Common myeloid progenitor, CD34-positive (primary cell): ENCODE data around the gene SLC6A6.
"Not testable (repeated sequence)": the region's sequence is repeated elsewhere in the genome, so short reads cannot be mapped to it uniquely, and the experiment has no call there.

ENCODE experiments used
- CTCF ChIA-PET: fragments of 350-600 bp; sonication (Branson Sonifier 250); formaldehyde crosslinking; loops from one replicate; lab custom pipeline; 2021; ENCODE audit warnings: antibody characterized with exemption; lab: Charles Lee
- POLR2A ChIA-PET: fragments of 350-600 bp; sonication (Branson Sonifier 250); formaldehyde crosslinking; loops from one replicate; lab custom pipeline; 2021; ENCODE audit warnings: antibody characterized with exemption; lab: Charles Lee
- DNase-seq, 3 donors: peaks; one replicate each; pipeline versions ENCODE4 v3.0.0 to v3.0.0-alpha.2; 2013
- H3K27ac ChIP-seq, 2 experiments: 1 replicate in 1 of 2; 2 replicates in 1 of 2; pipeline ENCODE4 v1.7.0; 2013; ENCODE audit warnings: inconsistent platforms in 2 of 2, low read length in 2 of 2, mild to moderate bottlenecking in 2 of 2, low read depth in 1 of 2, moderate library complexity in 1 of 2; ENCODE audit not compliant: severe bottlenecking in 2 of 2, insufficient read depth in 1 of 2, poor library complexity in 1 of 2
- H3K27me3 ChIP-seq, 5 experiments: replicated peaks in 2 of 5; 1 replicate in 3 of 5; 2 replicates in 2 of 5; pipeline versions ENCODE4 v1.6.1 to v1.7.0; 2013; ENCODE audit warnings: low read length in 4 of 5, mild to moderate bottlenecking in 2 of 5, moderate library complexity in 2 of 5, inconsistent platforms in 1 of 5; ENCODE audit not compliant: insufficient read depth in 5 of 5, control insufficient read depth in 4 of 5
- H3K36me3 ChIP-seq, 4 experiments: 1 replicate in 2 of 4; 2 replicates in 2 of 4; pipeline versions ENCODE4 v1.6.1 to v1.7.0; 2013; ENCODE audit warnings: low read length in 3 of 4, control low read depth in 1 of 4, mild to moderate bottlenecking in 1 of 4; ENCODE audit not compliant: control insufficient read depth in 4 of 4, insufficient read depth in 4 of 4
- H3K4me1 ChIP-seq, 4 experiments: 1 replicate in 3 of 4; 2 replicates in 1 of 4; pipeline versions ENCODE4 v1.6.1 to v1.7.1; 2013; ENCODE audit warnings: low read length in 3 of 4, mild to moderate bottlenecking in 3 of 4, control low read depth in 1 of 4, inconsistent platforms in 1 of 4, moderate library complexity in 1 of 4; ENCODE audit not compliant: control insufficient read depth in 4 of 4, insufficient read depth in 4 of 4; ENCODE audit errors: control extremely low read depth in 1 of 4
- H3K4me3 ChIP-seq, 7 experiments: 1 replicate in 4 of 7; 2 replicates in 3 of 7; pipeline versions ENCODE4 v1.5.1 to v1.7.0; 2013; ENCODE audit warnings: mild to moderate bottlenecking in 7 of 7, low read length in 6 of 7, moderate library complexity in 6 of 7, inconsistent platforms in 2 of 7, low read depth in 2 of 7, control low read depth in 1 of 7; ENCODE audit not compliant: insufficient read depth in 4 of 7, control insufficient read depth in 1 of 7; ENCODE audit errors: extremely low read depth in 1 of 7
- H3K9me3 ChIP-seq, 5 experiments: 1 replicate in 4 of 5; 2 replicates in 1 of 5; pipeline versions ENCODE4 v1.6.1 to v1.7.1; 2013; ENCODE audit warnings: low read length in 4 of 5, mild to moderate bottlenecking in 2 of 5, inconsistent platforms in 1 of 5, low read depth in 1 of 5, moderate library complexity in 1 of 5; ENCODE audit not compliant: control insufficient read depth in 4 of 5, insufficient read depth in 2 of 5; ENCODE audit errors: control extremely low read depth in 1 of 5
- WGBS: methylation state at CpG from one replicate; pipeline ENCODE4 v1.1.5; 2013; ENCODE audit not compliant: insufficient coverage; 5-methylcytosine and 5-hydroxymethylcytosine counted together

Gene SLC6A6

DNA sequence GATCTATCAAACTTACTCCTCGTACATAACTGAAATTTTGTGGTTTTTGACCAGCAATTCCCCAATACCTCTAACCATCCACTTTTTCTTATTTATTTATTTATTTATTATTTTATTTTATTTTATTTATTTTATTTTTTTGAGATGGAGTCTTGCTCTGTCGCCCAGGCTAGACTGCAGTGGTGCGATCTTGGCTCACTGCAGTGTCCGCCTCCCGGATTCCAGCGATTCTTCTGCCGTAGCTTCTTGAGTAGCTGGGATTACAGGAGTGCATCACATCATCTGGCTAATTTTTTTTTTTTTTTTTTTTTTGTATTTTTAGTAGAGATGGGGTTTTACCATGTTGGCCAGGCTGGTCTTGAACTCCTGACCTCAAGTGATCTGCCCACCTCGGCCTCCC is 35.3 kb downstream of the SLC6A6 start:
- H3K9me3 ChIP-seq, H3K36me3 ChIP-seq, H3K27ac ChIP-seq, H3K4me3 ChIP-seq, H3K27me3 ChIP-seq, POLR2A ChIA-PET, DNase-seq: not testable (repeated sequence)
- WGBS = no CpG with 5 or more reads among the region's 8 CpGs
- peaks cover 23 to 89% (median 76%) of the 10 kb centered on the region in 4 experiments for H3K4me1 ChIP-seq
- CTCF ChIA-PET = interaction anchor here (0.6 to 5.0 kb wide), 12 partner anchors 7 to 552 kb away, joined by 3 to 39 read pairs (median 4); no protein-coding TSS in a partner anchor

DNA sequence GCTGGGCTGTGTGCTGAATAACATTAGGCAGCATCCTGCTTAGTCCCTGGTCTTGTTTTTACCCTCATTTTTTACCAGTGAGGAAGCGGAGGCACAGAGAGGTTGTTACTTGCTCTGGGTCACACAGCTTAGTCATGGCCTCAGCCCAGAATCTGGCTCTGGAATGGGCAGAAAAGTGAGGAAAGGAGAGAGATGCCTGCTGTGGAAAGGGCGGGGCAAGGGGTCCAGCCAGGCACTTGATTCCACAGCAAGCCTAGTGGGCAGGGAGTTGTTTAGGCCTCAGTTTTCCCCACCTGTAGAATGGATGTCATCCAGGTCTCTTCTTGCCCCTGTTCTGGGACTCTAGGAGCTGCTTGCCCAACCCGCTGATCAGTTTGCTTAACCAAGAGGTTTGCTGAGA is 35.9 kb downstream of the SLC6A6 start:
- Histone ChIP-seq H3K27me3 (no peaks in the 10 kb centered on the region), H3K9me3 (no peaks in the 10 kb centered on the region), H3K4me1 (peaks cover 20 to 83% (median 70%) of the 10 kb centered on the region in 4 experiments), H3K36me3 (peaks cover 0 to 11% (median 0%) of the 10 kb centered on the region in 4 experiments), H3K4me3 (no peak overlapping the region), H3K27ac (no peak overlapping the region)
- POLR2A ChIA-PET = interaction anchor here (1.0 kb wide), 1 partner anchor 18 kb away, joined by 5 read pairs; no protein-coding TSS in a partner anchor
- 88% methylated on average over 2 of the region's 3 CpGs for WGBS
- CTCF ChIA-PET = interaction anchor here (0.6 to 5.0 kb wide), 15 partner anchors 7 to 553 kb away, joined by 3 to 39 read pairs (median 5); no protein-coding TSS in a partner anchor
- no peak for DNase-seq

DNA sequence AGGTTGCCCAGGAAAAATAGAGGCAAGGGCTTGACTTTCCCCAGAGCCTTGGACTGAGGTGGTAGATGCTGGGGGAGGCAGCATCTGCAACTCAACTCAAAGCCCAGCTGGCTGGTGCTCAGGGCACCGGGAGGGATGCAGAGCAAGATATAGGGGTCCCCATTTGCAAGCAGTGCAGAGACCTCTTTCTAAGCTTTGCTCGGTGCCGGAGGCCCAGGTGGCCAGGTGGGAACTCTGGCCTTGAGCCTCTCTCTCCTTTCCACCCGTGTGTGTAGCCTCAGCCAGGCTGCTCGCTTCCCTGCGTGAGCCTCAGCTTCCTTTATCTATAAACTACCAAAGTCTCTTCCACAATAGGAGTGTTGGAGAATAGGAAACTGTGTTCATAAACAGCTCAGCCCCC is 36.5 kb downstream of the SLC6A6 start:
- no peaks in the 10 kb centered on the region for H3K9me3 ChIP-seq
- POLR2A ChIA-PET = interaction anchor here (1.0 kb wide), 1 partner anchor 17 kb away, joined by 5 read pairs; no protein-coding TSS in a partner anchor
- no peak for DNase-seq
- H3K4me1 ChIP-seq = peaks cover 16 to 76% (median 63%) of the 10 kb centered on the region in 4 experiments
- H3K27me3 ChIP-seq = no peaks in the 10 kb centered on the region
- WGBS = 24% methylated on average over 3 of the region's 6 CpGs
- peaks cover 0 to 18% (median 3%) of the 10 kb centered on the region in 4 experiments for H3K36me3 ChIP-seq
- peak overlapping the region in 2 of 7 experiments; percentile 53 to 61 for H3K4me3 ChIP-seq
- no peak overlapping the region for H3K27ac ChIP-seq
- CTCF ChIA-PET = interaction anchor here (0.7 to 5.0 kb wide), 16 partner anchors 8 to 177 kb away, joined by 3 to 39 read pairs (median 5); partner anchors contain the start of gene SLC6A6

DNA sequence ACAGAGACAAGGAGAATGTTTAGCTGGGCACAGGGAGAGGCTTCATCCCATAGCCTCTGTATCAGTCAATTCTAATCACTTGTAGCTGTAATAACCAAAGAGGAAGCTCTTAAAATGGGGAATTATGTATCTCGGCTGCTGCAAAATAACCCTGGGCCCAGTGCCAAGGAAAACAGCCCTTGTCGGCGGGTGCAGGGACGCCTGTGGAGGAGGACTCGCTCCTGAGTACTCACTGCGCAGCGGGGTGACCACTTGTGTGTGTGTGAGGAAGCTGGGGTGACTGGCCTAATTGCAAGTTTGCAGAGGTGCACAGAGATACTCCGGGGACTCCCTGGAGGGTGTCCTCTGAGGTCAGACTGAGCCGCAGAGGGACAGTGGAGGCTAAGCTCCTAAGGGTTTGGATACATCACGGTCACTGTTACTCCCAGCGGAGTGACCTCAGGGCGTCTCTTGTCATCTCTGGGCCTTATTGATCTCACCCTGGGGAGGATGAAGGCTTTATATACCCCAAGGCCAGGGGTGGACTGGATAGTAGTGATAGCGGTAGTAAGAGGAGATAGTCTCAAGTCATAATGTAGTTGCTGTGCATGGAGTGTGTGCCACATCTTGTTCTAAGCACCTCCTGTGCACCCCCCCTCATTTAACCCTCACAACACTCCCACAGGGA is 37.2 kb downstream of the SLC6A6 start:
- WGBS = 9% methylated on average over 7 of the region's 13 CpGs
- H3K4me1 ChIP-seq = peaks cover 13 to 69% (median 56%) of the 10 kb centered on the region in 4 experiments
- POLR2A ChIA-PET = interaction anchor here (0.9 to 1.0 kb wide), 2 partner anchors 17 to 37 kb away, joined by 3 to 5 read pairs; partner anchors contain the start of gene SLC6A6

DNA sequence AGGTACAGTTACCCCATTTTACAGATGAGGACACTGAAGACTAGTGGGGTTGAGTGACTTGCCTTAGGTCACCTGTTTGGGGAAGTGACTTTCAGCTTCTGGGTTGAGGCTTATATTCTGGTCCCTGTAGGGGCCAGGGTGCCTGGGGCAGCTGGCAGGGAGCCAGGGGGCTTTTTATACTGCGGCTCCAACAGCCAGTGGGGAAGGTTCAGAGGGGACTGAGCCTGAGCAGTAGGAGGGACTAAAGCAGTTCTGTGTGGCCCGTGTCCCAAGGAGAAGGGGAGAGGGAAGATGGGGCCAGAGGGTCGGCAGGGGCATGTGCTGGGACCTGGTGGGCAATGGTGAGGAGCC is 37.7 kb downstream of the SLC6A6 start:
- peaks cover 0 to 25% (median 8%) of the 10 kb centered on the region in 4 experiments for H3K36me3 ChIP-seq
- H3K27ac ChIP-seq = no peak overlapping the region
- no peak overlapping the region for H3K4me3 ChIP-seq
- peak in 2 of 3 donors; percentile 62 to 72 for DNase-seq
- no peaks in the 10 kb centered on the region for H3K27me3 ChIP-seq
- peaks cover 13 to 64% (median 51%) of the 10 kb centered on the region in 4 experiments for H3K4me1 ChIP-seq
- no peaks in the 10 kb centered on the region for H3K9me3 ChIP-seq
- POLR2A ChIA-PET = interaction anchor here (0.9 kb wide), 1 partner anchor 37 kb away, joined by 3 read pairs; the partner anchor contains the start of gene SLC6A6
- 45% methylated on average over 3 of the region's 3 CpGs for WGBS
- CTCF ChIA-PET = interaction anchor here (1.6 to 5.0 kb wide), 7 partner anchors 9 to 40 kb away, joined by 5 to 39 read pairs (median 18); partner anchors contain the start of gene SLC6A6

More for the DNA sequence above, 37.2 kb downstream of the SLC6A6 start:
- peak; percentile 70 to 92 (median 90) for DNase-seq
- Histone ChIP-seq H3K27me3 (no peaks in the 10 kb centered on the region), H3K4me3 (peak overlapping the region in 4 of 7 experiments; percentile 19 to 61 (median 40)), H3K36me3 (peaks cover 0 to 25% (median 6%) of the 10 kb centered on the region in 4 experiments), H3K9me3 (no peaks in the 10 kb centered on the region), H3K27ac (no peak overlapping the region)
- CTCF ChIA-PET = interaction anchor here (0.7 to 5.0 kb wide), 16 partner anchors 9 to 178 kb away, joined by 3 to 39 read pairs (median 5); partner anchors contain the start of gene SLC6A6

DNA sequence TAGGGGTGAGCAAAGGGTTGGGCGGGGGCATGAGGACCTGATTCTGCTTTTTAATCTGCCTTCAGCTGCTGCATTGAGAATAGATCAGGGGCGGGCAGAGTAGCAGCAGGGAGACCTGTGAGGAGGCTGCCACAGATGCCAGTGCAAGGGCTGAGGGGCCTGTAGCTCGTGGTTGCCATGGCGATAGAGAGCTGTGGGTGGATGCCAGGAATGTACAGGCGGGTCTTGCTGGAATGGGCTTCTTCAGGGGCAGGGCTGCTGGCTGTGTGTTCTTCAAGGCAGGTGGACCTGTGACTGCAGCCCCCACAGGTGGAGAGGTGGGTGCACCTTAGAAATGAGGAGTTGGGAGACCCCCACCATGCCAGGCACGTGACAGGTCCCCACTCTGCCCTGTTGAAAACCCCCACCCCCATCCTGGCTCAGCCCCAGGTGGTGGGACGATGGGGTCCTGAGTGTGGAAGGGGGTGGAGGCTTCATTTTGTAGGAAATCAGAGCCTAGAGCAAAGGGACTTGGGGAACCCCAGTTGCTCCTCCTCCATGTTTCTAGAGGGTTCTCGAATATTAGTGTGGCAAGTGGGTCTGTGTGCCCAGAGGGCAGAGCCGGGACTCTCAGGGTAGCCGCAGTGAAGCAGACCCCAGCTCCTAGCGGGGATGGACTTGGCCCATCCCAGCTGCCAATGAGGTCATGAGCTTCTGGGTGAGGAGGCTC is 38.3 kb downstream of the SLC6A6 start:
- H3K4me1 ChIP-seq = peaks cover 13 to 59% (median 46%) of the 10 kb centered on the region in 4 experiments
- 85% methylated on average over 10 of the region's 11 CpGs for WGBS
- ChIA-PET POLR2A (interaction anchor here (0.9 kb wide), 1 partner anchor 38 kb away, joined by 3 read pairs; the partner anchor contains the start of gene SLC6A6), CTCF (interaction anchor here (0.8 to 5.0 kb wide), 9 partner anchors 10 to 41 kb away, joined by 3 to 39 read pairs (median 9); partner anchors contain the start of gene SLC6A6)
- no peaks in the 10 kb centered on the region for H3K27me3 ChIP-seq
- DNase-seq = peak in 2 of 3 donors; percentile 83 to 84
- no peak overlapping the region for H3K27ac ChIP-seq
- peaks cover under 1 to 25% (median 12%) of the 10 kb centered on the region in 4 experiments for H3K36me3 ChIP-seq
- no peaks in the 10 kb centered on the region for H3K9me3 ChIP-seq
- H3K4me3 ChIP-seq = peak overlapping the region in 1 of 7 experiments; percentile 13
